GM12878 (cell line): Measurements from ENCODE around the gene CBR3. TPM values are rescaled to one million over a fixed set of nuclear protein-coding genes. Genes with fewer than 3 reads are reported as not detected.
A peak's percentile ranks its signal among the peaks of the same experiment; 100 is the strongest.

Experiments used
- ATF7 ChIP-seq: fragments of 450-650 bp; IDR thresholded peaks from 2 replicates; pipeline ENCODE4 v1.6.1; 2016; ENCODE audit warnings: low read depth, mild to moderate bottlenecking
- CHD2 ChIP-seq: IDR thresholded peaks from 2 replicates; pipeline ENCODE4 v1.6.1; 2011; ENCODE audit warnings: low read depth, low read length, improper control_type of control experiment, borderline replicate concordance
- CREM ChIP-seq: IDR thresholded peaks from 2 replicates; pipeline ENCODE4 v1.6.1; 2014; ENCODE audit warnings: antibody characterized with exemption, low read depth
- ETV6 ChIP-seq, 2 experiments: fragments of 450-650 bp in 1 of 2; IDR thresholded peaks in 1 of 2; conservative IDR thresholded peaks in 1 of 2; 2 replicates each; pipeline ENCODE4 v1.6.1; 2014; ENCODE audit warnings: antibody characterized with exemption in 1 of 2, borderline replicate concordance in 1 of 2, low read depth in 1 of 2, mild to moderate bottlenecking in 1 of 2, moderate library complexity in 1 of 2
- FOS ChIP-seq: IDR thresholded peaks from 3 replicates; pipeline ENCODE4 v1.6.1; 2011; ENCODE audit warnings: borderline replicate concordance; ENCODE audit not compliant: insufficient read length; ENCODE audit errors: extremely low read depth
- KDM1A ChIP-seq: fragments of 200-600 bp; sonication (generic); IDR thresholded peaks from 2 replicates; pipeline ENCODE4 v1.6.1; 2016; ENCODE audit warnings: borderline replicate concordance
- MLLT1 ChIP-seq: fragments of 450-650 bp; IDR thresholded peaks from 2 replicates; pipeline ENCODE4 v1.6.1; 2016; ENCODE audit warnings: mild to moderate bottlenecking
- MXI1 ChIP-seq: fragments of 150-350 bp; IDR thresholded peaks from 2 replicates; pipeline ENCODE4 v1.6.1; 2011; ENCODE audit warnings: low read depth, mild to moderate bottlenecking, inconsistent platforms, low read length, improper control_type of control experiment
- MYB ChIP-seq: fragments of 150-350 bp; IDR thresholded peaks from 2 replicates; pipeline ENCODE4 v1.6.1; 2014; ENCODE audit warnings: mild to moderate bottlenecking, low read depth, low read length, borderline replicate concordance
- NR2F1 ChIP-seq: fragments of 450-650 bp; conservative IDR thresholded peaks from 2 replicates; pipeline ENCODE4 v1.6.1; 2017; ENCODE audit warnings: mild to moderate bottlenecking
- PAX8 ChIP-seq: fragments of 450-650 bp; IDR thresholded peaks from 2 replicates; pipeline ENCODE4 v1.6.1; 2017; ENCODE audit warnings: mild to moderate bottlenecking, moderate library complexity
- PKNOX1 ChIP-seq: fragments of 450-650 bp; IDR thresholded peaks from 2 replicates; pipeline ENCODE4 v1.6.1; 2016; ENCODE audit warnings: mild to moderate bottlenecking
- RUNX3 ChIP-seq: IDR thresholded peaks from 2 replicates; pipeline ENCODE4 v1.6.1; 2012; ENCODE audit warnings: low read length, inconsistent platforms
- SMAD5 ChIP-seq: IDR thresholded peaks from 2 replicates; pipeline ENCODE4 v1.6.1; 2016; ENCODE audit warnings: antibody characterized with exemption, low read depth
- SREBF2 ChIP-seq: IDR thresholded peaks from 2 replicates; pipeline ENCODE4 v1.6.1; 2012; ENCODE audit warnings: mild to moderate bottlenecking, low read length
- ZNF24 ChIP-seq: fragments of 450-650 bp; IDR thresholded peaks from 2 replicates; pipeline ENCODE4 v1.6.1; 2017; ENCODE audit warnings: antibody characterized with exemption, mild to moderate bottlenecking
- ZSCAN29 ChIP-seq: fragments of 450-650 bp; IDR thresholded peaks from 2 replicates; pipeline ENCODE4 v1.6.1; 2017; ENCODE audit warnings: mild to moderate bottlenecking, moderate library complexity
- polyA plus RNA-seq, 11 experiments: library from polyadenylated mRNA; depleted of rRNA in 4 of 11; unstranded in 6 of 11; stranded (reverse) in 5 of 11; fragments of >200 nt; fragmentation: Nextera tagmentation in 4 of 11; fragmentation: Illumina TruSeq in 1 of 11; extraction: Ambion mirVana in 4 of 11; extraction: Trizol in 1 of 11; gene quantifications; 1 replicate in 1 of 11; 2 replicates in 10 of 11; pipeline versions ENCODE4 v1.2.1 to v1.2.3, GENCODE V29; 2011 to 2016; ENCODE audit warnings: inconsistent platforms in 2 of 11, missing spikeins in 2 of 11, low read depth in 1 of 11
- total RNA-seq, 4 experiments: library from RNA; depleted of rRNA in 3 of 4; stranded (reverse); fragments of >200 nt in 3 of 4; fragmentation: Illumina TruSeq in 1 of 4; extraction: Trizol in 1 of 4; gene quantifications; 2 replicates each; pipeline versions ENCODE4 v1.2.1 to v1.2.3, GENCODE V29; 2013 to 2021
- TF ChIP-seq, protein P1 (sequence below): IDR thresholded peaks from 2 replicates; pipeline ENCODE4 v1.6.1; 2011; ENCODE audit warnings: borderline replicate concordance, low read depth, mild to moderate bottlenecking, moderate library complexity, low read length; ENCODE audit not compliant: insufficient read depth, poor library complexity, severe bottlenecking
- TF ChIP-seq, protein P2 (sequence below): IDR thresholded peaks from 2 replicates; pipeline ENCODE4 v1.6.1; 2011; ENCODE audit warnings: low read depth, mild to moderate bottlenecking, low read length, moderate library complexity, borderline replicate concordance; ENCODE audit errors: extremely low read depth
- TF ChIP-seq, protein P3 (sequence below): IDR thresholded peaks from 2 replicates; pipeline ENCODE4 v1.6.1; 2012; ENCODE audit warnings: low read depth, low read length, improper control_type of control experiment
- TF ChIP-seq, protein P4 (sequence below): IDR thresholded peaks from 2 replicates; pipeline ENCODE4 v1.6.1; 2011; ENCODE audit warnings: mild to moderate bottlenecking, low read depth, low read length, moderate library complexity; ENCODE audit not compliant: insufficient replicate concordance

Gene CBR3
- total and polyA plus RNA-seq, 10 of the 15 experiments (the other 5 are each of a cell fraction or from before 2014, with no cell fraction given), result 0.48 to 17.2 (median 11.2) TPM

- no peak for TF ChIP-seq CREM
- TF ChIP-seq, protein P1, sequence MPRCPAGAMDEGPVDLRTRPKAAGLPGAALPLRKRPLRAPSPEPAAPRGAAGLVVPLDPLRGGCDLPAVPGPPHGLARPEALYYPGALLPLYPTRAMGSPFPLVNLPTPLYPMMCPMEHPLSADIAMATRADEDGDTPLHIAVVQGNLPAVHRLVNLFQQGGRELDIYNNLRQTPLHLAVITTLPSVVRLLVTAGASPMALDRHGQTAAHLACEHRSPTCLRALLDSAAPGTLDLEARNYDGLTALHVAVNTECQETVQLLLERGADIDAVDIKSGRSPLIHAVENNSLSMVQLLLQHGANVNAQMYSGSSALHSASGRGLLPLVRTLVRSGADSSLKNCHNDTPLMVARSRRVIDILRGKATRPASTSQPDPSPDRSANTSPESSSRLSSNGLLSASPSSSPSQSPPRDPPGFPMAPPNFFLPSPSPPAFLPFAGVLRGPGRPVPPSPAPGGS, result no peak
- no peak for TF ChIP-seq SMAD5
- TF ChIP-seq ZSCAN29, result no peak
- peak in 1 of 2 experiments; percentile 14; a peak in 1 of 4 replicates for TF ChIP-seq ETV6 (conservative IDR thresholded peaks at IDR 0.05 in 1 of 2, IDR thresholded peaks at IDR 0.05 in 1 of 2; ENCODE audit: borderline replicate concordance in 1 of 2, low read depth in 1 of 2)
- no peak for TF ChIP-seq KDM1A
- TF ChIP-seq MYB, result no peak
- TF ChIP-seq PKNOX1, result peak; percentile 27; the same call in 1 of the 2 replicates
- no peak for TF ChIP-seq MLLT1
- no peak for TF ChIP-seq SREBF2
- TF ChIP-seq RUNX3, result peak; percentile 59; the same call in 1 of the 2 replicates
- TF ChIP-seq ATF7, result peak; percentile 52; the same call in 1 of the 2 replicates
- no peak for TF ChIP-seq MXI1
- TF ChIP-seq NR2F1, result 0 out of 2 replicates have a peak, but pooled peaks have one; percentile 20
- TF ChIP-seq CHD2, result no peak
- 0 out of 2 replicates have a peak, but pooled peaks have one; percentile 57 for TF ChIP-seq ZNF24
- TF ChIP-seq, protein P2, sequence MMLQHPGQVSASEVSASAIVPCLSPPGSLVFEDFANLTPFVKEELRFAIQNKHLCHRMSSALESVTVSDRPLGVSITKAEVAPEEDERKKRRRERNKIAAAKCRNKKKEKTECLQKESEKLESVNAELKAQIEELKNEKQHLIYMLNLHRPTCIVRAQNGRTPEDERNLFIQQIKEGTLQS, result no peak
- TF ChIP-seq, protein P3, sequence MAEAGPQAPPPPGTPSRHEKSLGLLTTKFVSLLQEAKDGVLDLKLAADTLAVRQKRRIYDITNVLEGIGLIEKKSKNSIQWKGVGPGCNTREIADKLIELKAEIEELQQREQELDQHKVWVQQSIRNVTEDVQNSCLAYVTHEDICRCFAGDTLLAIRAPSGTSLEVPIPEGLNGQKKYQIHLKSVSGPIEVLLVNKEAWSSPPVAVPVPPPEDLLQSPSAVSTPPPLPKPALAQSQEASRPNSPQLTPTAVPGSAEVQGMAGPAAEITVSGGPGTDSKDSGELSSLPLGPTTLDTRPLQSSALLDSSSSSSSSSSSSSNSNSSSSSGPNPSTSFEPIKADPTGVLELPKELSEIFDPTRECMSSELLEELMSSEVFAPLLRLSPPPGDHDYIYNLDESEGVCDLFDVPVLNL, result no peak
- no peak for TF ChIP-seq PAX8
- TF ChIP-seq, protein P4, sequence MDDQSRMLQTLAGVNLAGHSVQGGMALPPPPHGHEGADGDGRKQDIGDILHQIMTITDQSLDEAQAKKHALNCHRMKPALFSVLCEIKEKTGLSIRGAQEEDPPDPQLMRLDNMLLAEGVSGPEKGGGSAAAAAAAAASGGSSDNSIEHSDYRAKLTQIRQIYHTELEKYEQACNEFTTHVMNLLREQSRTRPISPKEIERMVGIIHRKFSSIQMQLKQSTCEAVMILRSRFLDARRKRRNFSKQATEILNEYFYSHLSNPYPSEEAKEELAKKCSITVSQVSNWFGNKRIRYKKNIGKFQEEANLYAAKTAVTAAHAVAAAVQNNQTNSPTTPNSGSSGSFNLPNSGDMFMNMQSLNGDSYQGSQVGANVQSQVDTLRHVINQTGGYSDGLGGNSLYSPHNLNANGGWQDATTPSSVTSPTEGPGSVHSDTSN, result no peak
- TF ChIP-seq FOS, result no peak
These were observed 37.3 kb upstream of the CBR3 start (continued) for GRCh38 chr21:36097427-36098181.
